Gastrocnemius medialis (tissue), 4 donors: Measurements from ENCODE around the gene ASXL3.

ENCODE experiments used
- POLR2A ChIP-seq, 2 donors: fragments of 450-650 bp; IDR thresholded peaks; one replicate each; pipeline ENCODE4 v1.6.1; 2017; ENCODE audit warnings: antibody characterized with exemption in 2 of 2, mild to moderate bottlenecking in 2 of 2, moderate library complexity in 2 of 2
- TF ChIP-seq, protein P1 (sequence below), 5 experiments: fragments of 450-650 bp in 3 of 5; fragments of 200-600 bp in 2 of 5; sonication (generic) in 2 of 5; IDR thresholded peaks in 4 of 5; conservative IDR thresholded peaks in 1 of 5; 1 replicate in 4 of 5; 2 replicates in 1 of 5; pipeline ENCODE4 v1.5.1; 2016 to 2019; ENCODE audit warnings: antibody characterized with exemption in 5 of 5, mild to moderate bottlenecking in 3 of 5, moderate library complexity in 3 of 5

GRCh38 chr18:33584548-33585430, 6.8 kb downstream of the ASXL3 start:
- TF ChIP-seq, protein P1, sequence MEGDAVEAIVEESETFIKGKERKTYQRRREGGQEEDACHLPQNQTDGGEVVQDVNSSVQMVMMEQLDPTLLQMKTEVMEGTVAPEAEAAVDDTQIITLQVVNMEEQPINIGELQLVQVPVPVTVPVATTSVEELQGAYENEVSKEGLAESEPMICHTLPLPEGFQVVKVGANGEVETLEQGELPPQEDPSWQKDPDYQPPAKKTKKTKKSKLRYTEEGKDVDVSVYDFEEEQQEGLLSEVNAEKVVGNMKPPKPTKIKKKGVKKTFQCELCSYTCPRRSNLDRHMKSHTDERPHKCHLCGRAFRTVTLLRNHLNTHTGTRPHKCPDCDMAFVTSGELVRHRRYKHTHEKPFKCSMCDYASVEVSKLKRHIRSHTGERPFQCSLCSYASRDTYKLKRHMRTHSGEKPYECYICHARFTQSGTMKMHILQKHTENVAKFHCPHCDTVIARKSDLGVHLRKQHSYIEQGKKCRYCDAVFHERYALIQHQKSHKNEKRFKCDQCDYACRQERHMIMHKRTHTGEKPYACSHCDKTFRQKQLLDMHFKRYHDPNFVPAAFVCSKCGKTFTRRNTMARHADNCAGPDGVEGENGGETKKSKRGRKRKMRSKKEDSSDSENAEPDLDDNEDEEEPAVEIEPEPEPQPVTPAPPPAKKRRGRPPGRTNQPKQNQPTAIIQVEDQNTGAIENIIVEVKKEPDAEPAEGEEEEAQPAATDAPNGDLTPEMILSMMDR (IDR thresholded peaks at IDR 0.05 in 4 of 5, conservative IDR thresholded peaks at IDR 0.05 in 1 of 5) = no peak
- no peak for TF ChIP-seq POLR2A (IDR thresholded peaks at IDR 0.05)
